BJ (cell line): ENCODE results near the gene NECTIN3. TPM values are rescaled to one million over a fixed set of nuclear protein-coding genes. Genes with fewer than 3 reads are reported as not detected.

ENCODE experiments used
- CTCF ChIA-PET: fragments of 350-600 bp; formaldehyde crosslinking; extraction: SDS; loops from one replicate; lab custom pipeline; 2021; ENCODE audit warnings: antibody characterized with exemption, inconsistent platforms; lab: Yijun Ruan, JAX
- POLR2A ChIA-PET: fragments of 300-600 bp; sonication (Branson Sonifier 250); formaldehyde crosslinking; extraction: SDS; loops from one replicate; lab custom pipeline; 2021; ENCODE audit warnings: antibody characterized with exemption; lab: Charles Lee
- DNase-seq: peaks from one replicate; pipeline ENCODE4 v3.0.0-alpha.2; 2011; ENCODE audit warnings: low read depth
- H3K27me3 ChIP-seq: 2 replicates; pipeline ENCODE4 v1.6.0; 2011; ENCODE audit warnings: low read length; ENCODE audit not compliant: control insufficient read depth, insufficient read depth
- H3K36me3 ChIP-seq: 2 replicates; pipeline ENCODE4 v1.5.1; 2011; ENCODE audit warnings: low read length; ENCODE audit not compliant: control insufficient read depth, insufficient read depth
- H3K4me3 ChIP-seq: 2 replicates; pipeline ENCODE4 v1.5.1; 2011; ENCODE audit warnings: low read depth, mild to moderate bottlenecking, control low read depth, low read length
- polyA plus RNA-seq: library from polyadenylated mRNA; depleted of rRNA; stranded (reverse); fragments of >200 nt; gene quantifications from 2 replicates; pipeline ENCODE4 v1.2.3, GENCODE V29; 2011
- TF ChIP-seq, protein P1 (sequence below): IDR thresholded peaks from 2 replicates; pipeline ENCODE4 v1.5.1; 2011; ENCODE audit warnings: low read depth, mild to moderate bottlenecking, control low read depth, inconsistent platforms, low read length, moderate library complexity; ENCODE audit not compliant: insufficient read depth

The NECTIN3 gene
- polyA plus RNA-seq, 1 experiment: 24.7 TPM

DNA sequence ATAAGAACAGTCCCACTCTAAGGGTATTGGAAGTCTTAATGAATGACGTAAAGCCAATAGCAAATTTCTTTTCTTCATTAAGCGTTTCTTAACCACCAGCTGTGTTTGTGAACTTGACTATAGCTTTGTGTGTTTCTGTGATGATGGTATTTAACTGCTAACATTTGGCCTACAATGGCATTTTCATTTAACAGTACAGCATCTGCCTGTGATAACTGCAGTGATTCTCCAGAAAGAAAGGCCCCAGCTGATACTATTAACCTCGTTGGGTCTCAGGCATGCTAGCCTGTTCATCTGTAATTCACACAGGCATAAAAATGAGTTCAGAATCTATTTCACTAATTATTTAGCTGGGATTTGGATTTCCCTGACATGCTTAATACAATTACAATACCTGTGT, 121.9 kb downstream of the NECTIN3 start:
- POLR2A ChIA-PET: no interaction called here
- TF ChIP-seq, protein P1, sequence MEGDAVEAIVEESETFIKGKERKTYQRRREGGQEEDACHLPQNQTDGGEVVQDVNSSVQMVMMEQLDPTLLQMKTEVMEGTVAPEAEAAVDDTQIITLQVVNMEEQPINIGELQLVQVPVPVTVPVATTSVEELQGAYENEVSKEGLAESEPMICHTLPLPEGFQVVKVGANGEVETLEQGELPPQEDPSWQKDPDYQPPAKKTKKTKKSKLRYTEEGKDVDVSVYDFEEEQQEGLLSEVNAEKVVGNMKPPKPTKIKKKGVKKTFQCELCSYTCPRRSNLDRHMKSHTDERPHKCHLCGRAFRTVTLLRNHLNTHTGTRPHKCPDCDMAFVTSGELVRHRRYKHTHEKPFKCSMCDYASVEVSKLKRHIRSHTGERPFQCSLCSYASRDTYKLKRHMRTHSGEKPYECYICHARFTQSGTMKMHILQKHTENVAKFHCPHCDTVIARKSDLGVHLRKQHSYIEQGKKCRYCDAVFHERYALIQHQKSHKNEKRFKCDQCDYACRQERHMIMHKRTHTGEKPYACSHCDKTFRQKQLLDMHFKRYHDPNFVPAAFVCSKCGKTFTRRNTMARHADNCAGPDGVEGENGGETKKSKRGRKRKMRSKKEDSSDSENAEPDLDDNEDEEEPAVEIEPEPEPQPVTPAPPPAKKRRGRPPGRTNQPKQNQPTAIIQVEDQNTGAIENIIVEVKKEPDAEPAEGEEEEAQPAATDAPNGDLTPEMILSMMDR: no peak
- H3K36me3 ChIP-seq: peaks cover 5% of the 10 kb centered on the region

DNA sequence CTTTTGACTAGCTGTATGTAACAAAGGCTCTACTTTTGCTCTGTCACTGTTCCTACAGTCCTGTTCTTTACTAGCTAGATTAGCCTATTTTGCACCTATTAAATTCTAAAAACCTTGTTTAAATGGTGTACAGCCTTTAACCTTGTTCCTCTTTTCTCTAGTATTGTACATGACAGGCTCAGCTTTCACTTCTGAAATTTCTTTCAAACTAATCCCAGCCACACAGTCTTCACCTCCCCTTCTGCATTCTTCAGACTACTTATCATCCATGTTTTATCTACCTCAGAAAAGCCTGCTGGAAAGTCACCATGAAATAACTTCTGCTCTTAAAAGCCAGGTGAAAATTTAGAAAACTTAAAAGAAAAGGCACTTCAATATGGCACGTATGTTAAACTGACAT, 122.4 kb downstream of the NECTIN3 start:
- DNase-seq: no peak
- peaks cover 5% of the 10 kb centered on the region for H3K36me3 ChIP-seq
- CTCF ChIA-PET: interaction anchor here (1.0 to 1.1 kb wide), 2 partner anchors 27 to 144 kb away, joined by 3 read pairs; no protein-coding TSS in a partner anchor

More for the DNA sequence above, 121.9 kb downstream of the NECTIN3 start:
- CTCF ChIA-PET: interaction anchor here (1.0 to 1.1 kb wide), 2 partner anchors 26 to 145 kb away, joined by 3 read pairs; no protein-coding TSS in a partner anchor
- no peak overlapping the region for H3K4me3 ChIP-seq
- DNase-seq: no peak
- no peaks in the 10 kb centered on the region for H3K27me3 ChIP-seq

DNA sequence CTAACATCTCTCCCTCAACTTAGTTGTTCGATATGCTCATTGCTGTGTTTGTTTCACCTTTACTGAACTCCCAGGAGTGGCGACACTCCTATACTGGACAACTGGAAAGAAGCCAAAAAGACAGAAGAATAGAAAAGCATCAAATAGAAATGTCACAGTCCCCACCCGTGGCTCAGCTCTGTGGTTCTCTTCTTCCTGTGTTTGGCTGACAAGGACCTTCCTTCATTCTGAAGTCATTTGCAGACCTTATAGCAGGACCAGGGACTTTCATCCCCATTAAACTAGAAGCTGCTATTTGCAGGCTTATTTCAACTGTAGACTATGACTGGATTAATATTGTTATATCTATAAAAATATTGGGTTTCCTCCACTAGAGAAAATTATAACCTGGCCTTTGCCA, 125.9 kb downstream of the NECTIN3 start:
- no peak for DNase-seq
- Histone ChIP-seq H3K27me3 (no peaks in the 10 kb centered on the region), H3K4me3 (no peak overlapping the region), H3K36me3 (peaks cover 1% of the 10 kb centered on the region; the same call in 1 of the 2 replicates)
- ChIA-PET POLR2A (no interaction called here), CTCF (no interaction called here)
- TF ChIP-seq, protein P1: no peak

More for the DNA sequence above, 122.4 kb downstream of the NECTIN3 start:
- Histone ChIP-seq H3K27me3 (no peaks in the 10 kb centered on the region), H3K4me3 (no peak overlapping the region)
- TF ChIP-seq, protein P1: no peak
- POLR2A ChIA-PET: no interaction called here

DNA sequence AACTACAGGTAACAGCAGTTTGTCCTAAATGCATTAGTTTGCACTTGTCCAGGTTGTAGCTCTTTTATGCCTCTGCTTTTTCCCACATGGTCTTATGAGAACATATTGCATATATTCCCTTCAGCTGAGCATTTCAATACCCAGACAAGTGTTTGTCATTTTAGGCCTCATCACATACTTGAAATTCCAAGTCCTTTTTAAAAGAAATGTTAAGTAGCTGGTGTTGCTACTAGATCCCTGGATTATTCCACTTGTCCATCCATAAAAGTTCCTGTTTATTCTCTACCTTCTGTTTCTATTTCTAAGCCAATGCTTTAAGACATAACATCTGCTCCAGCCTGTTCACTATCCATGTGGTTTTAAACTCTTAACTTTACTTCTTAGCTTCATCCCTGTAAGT, 128.4 kb downstream of the NECTIN3 start:
- peak; percentile 46 for DNase-seq
- CTCF ChIA-PET: no interaction called here

DNA sequence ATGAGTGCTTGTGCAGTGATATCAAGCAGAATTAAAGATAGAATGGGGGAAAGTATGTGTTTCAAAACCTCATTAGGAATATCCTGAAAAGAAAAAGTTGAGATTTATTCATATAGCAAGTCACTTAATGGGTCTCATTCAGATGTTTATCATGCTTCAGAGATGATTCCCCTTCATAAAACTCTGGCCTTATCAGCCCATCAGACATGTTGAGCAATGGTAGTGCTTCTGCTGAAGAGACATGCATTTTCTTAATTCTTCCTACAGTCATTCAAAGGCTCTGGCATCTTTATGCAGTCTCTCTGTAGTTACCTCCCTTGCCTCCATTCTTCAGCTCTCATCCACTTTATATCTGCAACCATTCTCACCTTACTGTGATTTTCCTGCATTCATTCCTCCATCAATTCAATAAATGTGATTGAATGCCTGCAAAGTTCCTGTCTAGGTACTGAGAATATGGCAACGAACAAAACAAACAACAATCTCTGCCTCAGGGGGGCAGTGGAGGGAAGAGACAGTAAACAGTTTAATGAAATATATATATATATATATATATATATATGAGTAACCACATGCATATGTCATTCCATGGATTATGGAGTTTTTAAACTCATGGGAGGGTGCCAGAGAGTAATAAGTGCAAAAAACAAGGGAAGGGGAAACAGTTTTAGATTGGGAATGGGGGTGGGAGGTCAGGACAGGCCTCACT, 138.5 kb downstream of the NECTIN3 start:
- Histone ChIP-seq H3K4me3 (no peak overlapping the region), H3K27me3 (no peaks in the 10 kb centered on the region), H3K36me3 (no peaks in the 10 kb centered on the region)
- peak; percentile 87 for DNase-seq
- TF ChIP-seq, protein P1: peak; percentile 29
- CTCF ChIA-PET: interaction anchor here (0.7 to 1.3 kb wide), 3 partner anchors 129 to 682 kb away, joined by 3 to 4 read pairs (median 3); no protein-coding TSS in a partner anchor
- POLR2A ChIA-PET: interaction anchor here (1.0 kb wide), 1 partner anchor 10 kb away, joined by 3 read pairs; no protein-coding TSS in a partner anchor

More for the DNA sequence above, 128.4 kb downstream of the NECTIN3 start:
- peaks cover 1% of the 10 kb centered on the region; the same call in 1 of the 2 replicates for H3K36me3 ChIP-seq
- no peaks in the 10 kb centered on the region for H3K27me3 ChIP-seq
- TF ChIP-seq, protein P1: no peak
- H3K4me3 ChIP-seq: no peak overlapping the region
- POLR2A ChIA-PET: interaction anchor here (0.8 to 1.0 kb wide), 2 partner anchors 10 to 1191 kb away, joined by 3 to 4 read pairs; no protein-coding TSS in a partner anchor
